T-helper 1 cell (primary cell): Measurements from ENCODE around the gene PARD3B.

Source experiments
- DNase-seq, 5 donors: peaks; one replicate each; pipeline ENCODE4 v3.0.0-alpha.2; 2012 to 2020

PARD3B gene

GRCh38 chr2:205585449-205586383 is 1040.4 kb downstream of the PARD3B start:
- no peak for DNase-seq

DNA sequence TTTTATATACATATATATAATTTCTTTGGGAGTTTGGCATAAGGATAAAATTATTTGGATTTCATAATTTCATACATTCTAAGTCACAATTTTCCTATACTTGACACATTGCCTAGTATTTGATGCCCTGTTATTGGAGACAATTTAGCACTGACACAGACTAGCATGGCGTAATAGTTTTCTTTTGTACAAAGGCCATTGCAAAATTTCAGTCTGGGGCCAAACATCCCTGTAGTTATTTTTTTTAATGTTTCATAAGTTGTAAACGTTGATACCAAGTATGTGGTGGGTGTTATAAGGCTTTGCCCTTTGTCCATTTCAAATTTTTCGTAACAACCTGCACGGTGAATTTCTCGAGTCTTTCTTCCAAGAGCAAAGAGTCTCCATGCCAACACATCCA is 1041.4 kb downstream of the PARD3B start:
- DNase-seq, result no peak

- DNase-seq, result no peak
Observed at GRCh38 chr2:205589479-205589878, 1044.2 kb downstream of the PARD3B start.

DNA sequence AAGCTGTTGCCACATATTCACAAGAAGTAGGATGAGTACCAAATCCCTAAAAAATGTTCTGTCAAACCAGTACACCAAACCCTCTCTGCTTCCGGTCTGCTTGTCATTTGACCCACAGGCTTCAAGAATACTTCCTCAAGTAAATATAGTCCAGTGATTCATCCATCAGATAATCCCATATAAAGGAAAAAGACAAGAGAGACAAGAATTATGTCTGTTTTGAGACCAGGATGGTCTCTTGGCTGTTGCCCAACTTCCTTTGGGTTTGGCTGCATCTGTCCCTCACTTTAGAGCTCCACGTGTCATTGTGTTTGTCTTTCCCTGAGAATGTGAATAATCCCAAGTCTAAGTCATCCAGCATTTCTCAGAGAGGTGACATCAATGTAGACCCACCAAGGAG is 1045.5 kb downstream of the PARD3B start:
- DNase-seq, result no peak

DNA sequence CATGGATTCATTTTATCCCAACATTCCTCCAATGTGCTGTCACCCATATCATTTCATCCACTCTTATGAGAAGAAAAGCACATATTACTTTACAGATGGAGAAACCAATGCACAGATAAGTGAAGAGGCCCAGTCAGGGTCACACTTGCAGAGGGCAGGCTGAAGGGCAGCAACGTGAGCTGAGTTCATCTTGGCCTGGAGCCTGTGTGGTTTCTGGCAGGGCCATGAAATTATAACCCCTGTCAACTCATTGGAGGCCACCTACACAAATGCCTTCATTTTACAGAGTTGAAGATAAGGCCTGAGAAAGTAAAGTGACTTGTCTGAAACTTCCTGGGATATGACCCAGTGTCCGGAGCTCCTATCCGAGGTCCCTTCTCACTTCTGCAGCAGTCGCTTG is 1048.6 kb downstream of the PARD3B start:
- DNase-seq, result no peak

- DNase-seq, result no peak
Observed at GRCh38 chr2:205596581-205596980, 1051.3 kb downstream of the PARD3B start.

GRCh38 chr2:205605638-205606304 is 1060.5 kb downstream of the PARD3B start:
- DNase-seq, result no peak

- DNase-seq, result no peak
Observed at GRCh38 chr2:205607146-205607545, 1061.9 kb downstream of the PARD3B start.

DNA sequence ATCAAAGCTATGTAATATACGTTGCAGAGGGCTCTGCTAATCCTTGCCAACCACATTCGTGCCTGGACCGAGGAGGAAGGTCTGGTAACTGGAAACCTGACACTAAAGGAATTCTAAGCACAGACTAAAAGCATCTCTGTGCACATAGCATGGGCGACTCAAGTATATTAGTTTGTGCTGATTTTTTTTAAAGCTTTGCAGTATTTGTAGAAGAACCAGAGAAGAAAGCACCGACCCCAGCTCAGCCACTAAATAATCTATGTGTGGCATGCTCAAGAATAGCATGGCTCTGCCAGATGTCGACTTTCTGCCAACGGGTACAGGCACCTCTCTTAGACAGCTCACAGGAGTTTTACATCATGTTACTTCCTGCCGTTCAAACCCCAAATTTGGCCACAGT is 1063.8 kb downstream of the PARD3B start:
- DNase-seq, result no peak

DNA sequence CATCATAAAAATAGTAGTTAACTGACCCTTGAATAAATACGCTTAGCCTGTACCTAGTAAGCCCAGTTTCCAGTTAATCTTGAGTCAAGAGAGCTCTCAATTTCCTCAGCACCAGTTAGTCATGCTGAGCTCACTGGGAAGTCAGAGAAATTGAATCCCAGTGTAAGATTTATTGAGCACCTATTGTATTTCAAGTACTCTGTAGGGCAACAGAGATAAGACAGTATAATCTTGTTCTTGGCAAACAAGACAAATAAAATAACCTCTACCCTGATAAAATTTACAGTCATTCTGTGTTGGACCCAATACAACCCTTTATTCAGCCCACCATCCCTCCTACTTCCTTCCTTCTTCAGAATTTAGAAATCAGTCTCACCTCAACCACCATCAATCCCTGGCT is 1065.2 kb downstream of the PARD3B start:
- DNase-seq, result no peak

GRCh38 chr2:205612636-205613035 is 1067.4 kb downstream of the PARD3B start:
- DNase-seq, result no peak

GRCh38 chr2:205613970-205614559 is 1068.8 kb downstream of the PARD3B start:
- DNase-seq, result no peak

DNA sequence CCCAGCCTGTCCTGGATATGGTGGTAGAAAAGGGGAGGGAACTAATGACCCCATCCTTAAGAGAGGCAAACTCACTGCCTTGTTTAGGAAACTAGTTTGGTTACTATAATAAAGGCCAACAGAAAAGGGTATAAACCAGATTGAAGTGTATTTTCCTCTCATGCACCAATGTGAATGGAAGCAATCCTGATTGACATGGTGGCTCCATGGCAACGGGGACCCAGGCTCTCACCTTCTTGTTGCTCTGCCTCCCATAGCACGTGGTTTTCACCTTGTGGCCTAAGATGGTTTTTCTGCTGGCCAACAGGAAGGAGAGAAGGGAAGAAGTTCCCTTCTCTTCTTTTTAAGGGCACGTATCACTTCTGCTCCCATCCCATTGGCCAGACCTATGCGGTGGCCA is 1069.7 kb downstream of the PARD3B start:
- DNase-seq, result no peak

DNA sequence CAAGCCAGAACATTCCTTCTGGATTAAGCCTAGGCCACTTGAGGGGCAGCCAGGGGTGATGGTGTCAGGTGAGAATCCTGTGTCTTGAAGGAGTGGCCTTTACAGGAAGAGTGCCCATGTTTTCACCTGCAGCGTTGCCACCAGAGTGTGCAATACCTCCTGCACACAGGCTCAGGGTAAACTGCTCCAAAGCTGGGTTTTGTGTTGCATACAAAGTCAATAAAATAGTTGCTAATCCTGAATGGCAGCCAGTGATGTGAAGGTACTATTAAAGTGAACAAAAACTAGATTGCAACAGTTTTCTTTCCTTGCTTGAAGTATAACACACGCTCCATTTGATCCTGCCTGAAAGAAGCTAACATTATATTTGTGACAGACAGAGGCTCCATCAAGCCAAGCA is 1072.6 kb downstream of the PARD3B start:
- no peak for DNase-seq

- no peak for DNase-seq
Observed at GRCh38 chr2:205619600-205619999, 1074.3 kb downstream of the PARD3B start.

DNA sequence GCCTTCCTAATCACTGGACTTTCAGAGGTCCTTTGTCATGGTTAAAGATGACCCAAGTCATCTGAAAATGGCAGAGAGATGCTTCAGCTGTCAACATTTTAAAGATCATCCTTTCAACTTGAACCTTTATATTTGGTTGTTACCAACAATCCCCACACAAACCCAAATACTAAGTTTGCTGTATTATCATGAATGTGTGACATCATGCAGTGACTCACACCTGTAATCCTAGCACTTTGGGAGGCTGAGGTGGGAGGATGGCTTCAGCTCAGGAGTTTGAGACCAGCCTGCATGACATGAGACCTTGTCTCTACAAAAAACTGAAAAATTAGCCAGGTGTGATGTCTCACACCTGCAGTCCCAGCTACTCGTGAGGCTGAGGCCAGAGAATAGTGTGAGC is 1081.8 kb downstream of the PARD3B start:
- DNase-seq, result no peak

GRCh38 chr2:205628422-205628821 is 1083.1 kb downstream of the PARD3B start:
- DNase-seq, result no peak

DNA sequence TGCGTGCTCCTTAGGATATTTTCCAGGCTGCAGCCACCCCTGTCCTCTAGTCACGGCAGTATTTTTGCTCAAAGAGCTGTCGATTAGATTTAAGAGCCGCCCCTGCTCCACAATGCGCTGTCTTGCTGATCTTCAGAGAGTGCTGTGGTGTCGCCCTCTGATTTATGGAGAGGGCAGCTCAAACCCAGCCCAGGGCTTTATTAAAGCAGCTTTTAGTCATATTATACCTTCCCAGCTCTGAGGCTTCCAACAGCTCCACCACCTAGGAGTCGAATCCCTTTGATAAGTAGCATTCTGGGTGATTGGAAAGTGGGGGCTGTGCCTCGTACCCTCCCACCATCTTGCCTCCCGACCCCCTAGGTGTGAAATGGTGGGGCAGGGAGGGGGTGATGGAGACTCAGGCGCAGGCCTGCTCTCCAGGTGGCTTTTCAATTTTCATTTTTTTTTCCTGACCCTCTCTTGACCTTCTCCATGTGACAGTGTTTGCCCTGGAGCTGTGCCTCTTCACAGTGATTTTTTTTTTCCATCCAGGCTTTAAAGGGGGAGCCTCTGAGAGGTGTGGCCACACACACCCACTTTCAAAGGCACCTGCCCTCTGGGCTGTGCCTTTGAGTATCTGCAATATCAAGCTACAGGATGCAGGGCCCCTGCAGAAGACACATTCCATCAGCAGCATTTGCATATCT is 1084.0 kb downstream of the PARD3B start:
- DNase-seq, result no peak

DNA sequence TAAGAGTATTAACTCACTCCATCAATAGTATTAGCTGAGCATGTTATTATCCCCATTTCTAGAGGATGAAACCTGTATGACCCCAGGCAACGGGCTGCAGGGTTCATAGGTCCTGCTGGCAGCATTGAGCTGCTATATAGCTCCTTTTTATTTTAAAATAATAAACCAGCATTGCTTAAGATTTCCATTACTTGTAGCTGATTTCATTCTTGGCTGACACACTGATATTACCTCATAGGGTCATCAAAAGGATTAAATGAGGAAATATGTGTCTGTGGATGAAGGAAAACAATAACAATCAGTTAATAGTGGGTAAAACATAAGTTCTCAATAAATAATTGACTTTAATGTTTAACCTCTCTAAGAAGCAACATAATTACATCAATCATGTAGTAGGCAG is 1088.7 kb downstream of the PARD3B start:
- DNase-seq, result no peak

GRCh38 chr2:205636549-205637319 is 1091.5 kb downstream of the PARD3B start:
- DNase-seq, result no peak

GRCh38 chr2:205637320-205637602 is 1092.0 kb downstream of the PARD3B start:
- no peak for DNase-seq

- no peak for DNase-seq
Observed at GRCh38 chr2:205637779-205638503, 1092.7 kb downstream of the PARD3B start.
